Measurements from ENCODE around the gene LXN. TPM values are rescaled to one million over a fixed set of nuclear protein-coding genes. Genes with fewer than 3 reads are reported as not detected.
A peak's percentile ranks its signal among the peaks of the same experiment; 100 is the strongest.

Gene LXN
- total RNA-seq, 1 experiment from 2014 or later: 3.4 TPM

GRCh38 chr3:158710601-158711000, 38.2 kb upstream of the LXN start:
- CTCF ChIA-PET: interaction anchor here (0.7 to 9.9 kb wide), 2 partner anchors 17 to 67 kb away, joined by 4 to 79 read pairs; no protein-coding TSS in a partner anchor
- intact Hi-C loops (cut with micrococcal nuclease): no loop called here
- DNase-seq (ENCODE audit: unreplicated experiment): no peak

GRCh38 chr3:158709666-158710083, 37.2 kb upstream of the LXN start:
- ChIA-PET CTCF (interaction anchor here (1.0 to 9.9 kb wide), 3 partner anchors 14 to 50 kb away, joined by 3 to 79 read pairs (median 5); no protein-coding TSS in a partner anchor), POLR2A (no interaction called here)
- intact Hi-C loops (cut with micrococcal nuclease): no loop called here
- BruUV-seq (replicated peaks): no TSS peak
- H3K36me3 Mint-ChIP-seq (ENCODE audit: insufficient read depth, unreplicated experiment): peaks cover 18% of the 10 kb centered on the region
- H3K27me3 Mint-ChIP-seq (ENCODE audit: insufficient read depth, unreplicated experiment): no peaks in the 10 kb centered on the region
- no peak for TF ChIP-seq CTCF (IDR thresholded peaks at IDR 0.05; ENCODE audit: unreplicated experiment)
- DNase-seq (ENCODE audit: unreplicated experiment): peak; percentile 47
- peaks cover 14% of the 10 kb centered on the region for H3K4me1 Mint-ChIP-seq (ENCODE audit: insufficient read depth, unreplicated experiment)
- no peaks in the 10 kb centered on the region for H3K9me3 Mint-ChIP-seq (ENCODE audit: unreplicated experiment)
- no peak overlapping the region for H3K27ac Mint-ChIP-seq (ENCODE audit: low read depth, unreplicated experiment)
- H3K4me3 Mint-ChIP-seq (ENCODE audit: unreplicated experiment): no peak overlapping the region

More at GRCh38 chr3:158710601-158711000, 38.2 kb upstream of the LXN start:
- Mint-ChIP-seq H3K27ac (ENCODE audit: low read depth, unreplicated experiment) (peak overlapping the region; percentile 80), H3K4me1 (ENCODE audit: insufficient read depth, unreplicated experiment) (peaks cover 14% of the 10 kb centered on the region), H3K9me3 (ENCODE audit: unreplicated experiment) (no peaks in the 10 kb centered on the region), H3K27me3 (ENCODE audit: insufficient read depth, unreplicated experiment) (no peaks in the 10 kb centered on the region), H3K36me3 (ENCODE audit: insufficient read depth, unreplicated experiment) (peaks cover 15% of the 10 kb centered on the region), H3K4me3 (ENCODE audit: unreplicated experiment) (no peak overlapping the region)
- POLR2A ChIA-PET: no interaction called here
- BruUV-seq (replicated peaks): no TSS peak
- TF ChIP-seq CTCF (IDR thresholded peaks at IDR 0.05; ENCODE audit: unreplicated experiment): no peak

- DNase-seq (ENCODE audit: unreplicated experiment): no peak
- Mint-ChIP-seq H3K36me3 (ENCODE audit: insufficient read depth, unreplicated experiment) (peaks cover 32% of the 10 kb centered on the region), H3K27me3 (ENCODE audit: insufficient read depth, unreplicated experiment) (no peaks in the 10 kb centered on the region), H3K4me1 (ENCODE audit: insufficient read depth, unreplicated experiment) (peaks cover 6% of the 10 kb centered on the region), H3K9me3 (ENCODE audit: unreplicated experiment) (no peaks in the 10 kb centered on the region), H3K27ac (ENCODE audit: low read depth, unreplicated experiment) (peak overlapping the region; percentile 14), H3K4me3 (ENCODE audit: unreplicated experiment) (no peak overlapping the region)
- intact Hi-C loops (cut with micrococcal nuclease): no loop called here
- ChIA-PET POLR2A (interaction anchor here (0.7 kb wide), 1 partner anchor 1068 kb away, joined by 3 read pairs; no protein-coding TSS in a partner anchor), CTCF (interaction anchor here (0.6 to 1.5 kb wide), 2 partner anchors 12 to 24 kb away, joined by 3 to 4 read pairs; no protein-coding TSS in a partner anchor)
- no peak for TF ChIP-seq CTCF (IDR thresholded peaks at IDR 0.05; ENCODE audit: unreplicated experiment)
- no TSS peak for BruUV-seq (replicated peaks)
Observed at GRCh38 chr3:158703566-158703965, 31.1 kb upstream of the LXN start.

- intact Hi-C loops (cut with micrococcal nuclease): no loop called here
- Mint-ChIP-seq H3K9me3 (ENCODE audit: unreplicated experiment) (no peaks in the 10 kb centered on the region), H3K27me3 (ENCODE audit: insufficient read depth, unreplicated experiment) (no peaks in the 10 kb centered on the region), H3K4me1 (ENCODE audit: insufficient read depth, unreplicated experiment) (peaks cover 6% of the 10 kb centered on the region), H3K4me3 (ENCODE audit: unreplicated experiment) (no peak overlapping the region), H3K27ac (ENCODE audit: low read depth, unreplicated experiment) (peak overlapping the region; percentile 14), H3K36me3 (ENCODE audit: insufficient read depth, unreplicated experiment) (peaks cover 33% of the 10 kb centered on the region)
- no TSS peak for BruUV-seq (replicated peaks)
- no peak for TF ChIP-seq CTCF (IDR thresholded peaks at IDR 0.05; ENCODE audit: unreplicated experiment)
- ChIA-PET CTCF (interaction anchor here (0.6 kb wide), 1 partner anchor 12 kb away, joined by 3 read pairs; no protein-coding TSS in a partner anchor), POLR2A (interaction anchor here (0.7 kb wide), 1 partner anchor 1069 kb away, joined by 3 read pairs; no protein-coding TSS in a partner anchor)
- DNase-seq (ENCODE audit: unreplicated experiment): no peak
Observed at GRCh38 chr3:158702815-158703481, 30.5 kb upstream of the LXN start.

Measured in MCF 10A (cell line).